GM06990 (cell line): ENCODE results near the gene CD200R1.

Source experiments
- DNase-seq: peaks from one replicate; pipeline ENCODE4 v3.0.0-alpha.2; 2011; ENCODE audit not compliant: insufficient read length; ENCODE audit errors: extremely low read depth
- H3K27me3 ChIP-seq: replicated peaks from 2 replicates; pipeline ENCODE4 v1.6.0; 2011; ENCODE audit warnings: low read length; ENCODE audit not compliant: control insufficient read depth, insufficient read depth
- H3K36me3 ChIP-seq: 2 replicates; pipeline ENCODE4 v1.5.1; 2011; ENCODE audit warnings: low read length; ENCODE audit not compliant: control insufficient read depth, insufficient read depth
- H3K4me3 ChIP-seq: replicated peaks from 2 replicates; pipeline ENCODE4 v1.5.1; 2011; ENCODE audit warnings: low read depth, mild to moderate bottlenecking, control low read depth, low read length
- CTCF ChIP-seq: IDR thresholded peaks from 2 replicates; pipeline ENCODE4 v1.5.1; 2011; ENCODE audit warnings: low read length, control low read depth, mild to moderate bottlenecking, inconsistent platforms; ENCODE audit not compliant: insufficient read depth, poor library complexity, severe bottlenecking

Gene CD200R1

GRCh38 chr3:112884678-112885290, 90.1 kb downstream of the CD200R1 start:
- Histone ChIP-seq H3K4me3 (no peak overlapping the region), H3K27me3 (no peaks in the 10 kb centered on the region), H3K36me3 (no peaks in the 10 kb centered on the region)
- TF ChIP-seq CTCF: no peak
- no peak for DNase-seq

DNA sequence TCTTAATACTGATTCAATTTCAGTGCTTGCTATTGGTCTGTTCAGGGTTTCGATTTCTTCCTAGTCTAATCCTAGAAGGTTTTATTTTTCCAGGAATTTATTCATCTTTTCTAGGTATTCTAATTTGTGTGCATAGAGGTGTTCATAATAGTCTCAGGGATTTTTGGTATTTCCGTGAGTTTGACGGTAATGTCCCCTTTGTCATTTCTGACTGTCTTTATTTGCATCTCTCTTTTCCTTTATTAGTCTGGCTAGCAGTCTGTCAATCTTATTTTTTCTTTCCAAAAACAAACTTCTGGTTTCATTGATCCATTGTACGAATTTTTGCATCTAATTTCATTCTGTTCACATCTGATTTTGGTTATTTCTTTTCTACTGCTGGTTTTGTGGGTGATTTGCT, 93.0 kb downstream of the CD200R1 start:
- Histone ChIP-seq H3K4me3 (no peak overlapping the region; the same call in 1 of the 2 replicates), H3K27me3 (no peaks in the 10 kb centered on the region), H3K36me3 (no peaks in the 10 kb centered on the region)
- DNase-seq: no peak
- no peak for TF ChIP-seq CTCF

- no peak for TF ChIP-seq CTCF
- H3K4me3 ChIP-seq: no peak overlapping the region
- no peak for DNase-seq
- no peaks in the 10 kb centered on the region for H3K36me3 ChIP-seq
- no peaks in the 10 kb centered on the region for H3K27me3 ChIP-seq
Measured at GRCh38 chr3:112875561-112875960, 99.3 kb downstream of the CD200R1 start.

GRCh38 chr3:112874725-112875124, 100.2 kb downstream of the CD200R1 start:
- H3K4me3 ChIP-seq: no peak overlapping the region
- DNase-seq: no peak

DNA sequence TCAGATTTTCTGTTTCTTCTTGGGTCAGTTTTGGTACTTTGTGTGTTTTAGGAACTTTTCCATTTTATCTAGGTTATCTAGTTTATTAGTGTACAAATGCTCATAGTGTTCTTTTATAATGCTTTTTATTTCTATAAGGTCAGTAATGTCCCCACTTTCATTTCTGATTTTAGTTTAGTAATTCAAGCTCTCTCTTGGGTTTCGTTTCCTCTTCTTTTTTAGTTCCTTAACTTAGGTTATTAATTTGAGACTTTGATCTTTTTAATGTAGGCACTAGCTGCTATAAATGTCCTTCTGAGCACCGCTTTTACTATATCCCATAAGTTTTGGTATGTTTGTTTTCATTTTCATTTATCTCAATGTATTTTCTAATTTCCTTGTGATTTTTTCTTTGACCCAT, 101.3 kb downstream of the CD200R1 start:
- Histone ChIP-seq H3K36me3 (no peaks in the 10 kb centered on the region), H3K27me3 (no peaks in the 10 kb centered on the region), H3K4me3 (no peak overlapping the region)
- TF ChIP-seq CTCF: no peak
- DNase-seq: no peak

More at GRCh38 chr3:112874725-112875124, 100.2 kb downstream of the CD200R1 start:
- TF ChIP-seq CTCF: no peak
- Histone ChIP-seq H3K36me3 (no peaks in the 10 kb centered on the region), H3K27me3 (no peaks in the 10 kb centered on the region)

DNA sequence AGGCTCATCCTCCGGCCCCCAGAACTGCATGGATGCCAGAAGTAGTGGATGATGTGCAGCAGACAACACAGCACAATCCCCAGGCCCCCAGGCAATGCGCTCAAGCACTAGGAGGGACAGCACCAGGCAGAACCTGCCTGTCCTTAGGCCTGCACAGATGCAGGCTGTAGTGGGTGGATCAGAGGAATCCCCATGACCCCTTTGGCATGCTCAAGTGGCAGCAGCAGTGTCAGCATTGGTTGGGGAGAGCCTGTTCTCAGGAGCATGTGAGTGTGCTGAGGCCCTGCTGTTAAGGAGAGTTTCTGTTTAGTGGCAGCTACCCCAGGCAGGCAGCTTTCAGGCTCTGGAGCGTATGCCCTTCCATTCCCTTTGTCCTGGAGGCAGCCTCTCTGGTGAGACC, 103.2 kb downstream of the CD200R1 start:
- Histone ChIP-seq H3K27me3 (no peaks in the 10 kb centered on the region), H3K4me3 (no peak overlapping the region), H3K36me3 (no peaks in the 10 kb centered on the region)
- TF ChIP-seq CTCF: no peak
- no peak for DNase-seq
